Measurements from ENCODE around the gene NT5M. TPM values are rescaled to one million over a fixed set of nuclear protein-coding genes. Genes with fewer than 3 reads are reported as not detected.
"Not testable (repeated sequence)": the region's sequence is repeated elsewhere in the genome, so short reads cannot be mapped to it uniquely, and the experiment has no call there.

The NT5M gene
- total RNA-seq, 4 donors from 2014 or later: 1.5 TPM; not detected in 3

GRCh38 chr17:17297217-17297616 lies 6.0 kb upstream of the NT5M start:
- no peak for TF ChIP-seq POLR2A (IDR thresholded peaks at IDR 0.05)
- TF ChIP-seq CTCF (IDR thresholded peaks at IDR 0.05): no peak
- H3K27me3 ChIP-seq: no peaks in the 10 kb centered on the region
- H3K4me3 ChIP-seq: no peak overlapping the region
- no peak overlapping the region for H3K27ac ChIP-seq
- no peak for DNase-seq
- no peaks in the 10 kb centered on the region for H3K9me3 ChIP-seq
- H3K4me1 ChIP-seq: peaks cover 0 to 6% (median 3%) of the 10 kb centered on the region in 4 donors
- no peaks in the 10 kb centered on the region for H3K36me3 ChIP-seq

- no peaks in the 10 kb centered on the region for H3K36me3 ChIP-seq
- no peak for TF ChIP-seq CTCF (IDR thresholded peaks at IDR 0.05)
- H3K4me1 ChIP-seq: peaks cover 0 to 6% (median 3%) of the 10 kb centered on the region in 4 donors
- no peaks in the 10 kb centered on the region for H3K27me3 ChIP-seq
- no peak overlapping the region for H3K4me3 ChIP-seq
- no peak for DNase-seq
- H3K27ac ChIP-seq: no peak overlapping the region
- no peaks in the 10 kb centered on the region for H3K9me3 ChIP-seq
Observed at GRCh38 chr17:17298108-17298507, 5.1 kb upstream of the NT5M start.

- H3K4me3 ChIP-seq: peak overlapping the region; percentile 21 to 39 (median 37)
- peak overlapping the region in 3 of 4 donors; percentile 0 to 48 (median 45) for H3K27ac ChIP-seq
Observed at GRCh38 chr17:17300624-17301568, 2.3 kb upstream of the NT5M start.

DNA sequence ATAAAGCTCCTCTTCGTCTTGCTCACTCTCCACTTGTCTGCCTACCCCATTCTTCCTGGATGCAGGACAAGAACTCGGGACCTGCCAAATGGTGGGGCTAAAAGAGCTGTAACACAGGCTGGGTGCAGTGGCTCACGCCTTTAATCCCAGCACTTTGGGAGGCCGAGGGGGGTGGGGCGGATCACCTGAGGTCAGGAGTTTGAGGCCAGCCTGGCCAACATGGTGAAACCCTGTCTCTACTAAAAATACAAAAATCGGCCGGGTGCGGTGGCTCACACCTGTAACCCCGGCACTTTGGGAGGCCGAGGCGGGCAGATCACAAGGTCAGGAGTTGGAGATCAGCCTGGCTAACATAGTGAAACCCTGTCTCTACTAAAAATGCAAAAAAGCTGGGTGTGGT lies 1.5 kb upstream of the NT5M start:
- not testable (repeated sequence) for H3K27ac ChIP-seq, H3K36me3 ChIP-seq, H3K27me3 ChIP-seq, H3K4me3 ChIP-seq, H3K9me3 ChIP-seq, DNase-seq
- peaks cover 0 to 15% (median 6%) of the 10 kb centered on the region in 4 donors for H3K4me1 ChIP-seq

More at GRCh38 chr17:17300624-17301568, 2.3 kb upstream of the NT5M start:
- TF ChIP-seq CTCF (IDR thresholded peaks at IDR 0.05): no peak
- TF ChIP-seq POLR2A (IDR thresholded peaks at IDR 0.05): no peak
- no peaks in the 10 kb centered on the region for H3K27me3 ChIP-seq
- H3K9me3 ChIP-seq: no peaks in the 10 kb centered on the region
- DNase-seq: peak in 2 of 3 donors; percentile 37 to 68
- peaks cover 0 to 15% (median 6%) of the 10 kb centered on the region in 4 donors for H3K4me1 ChIP-seq
- no peaks in the 10 kb centered on the region for H3K36me3 ChIP-seq

GRCh38 chr17:17303847-17304490 lies 796 bp downstream of the NT5M start:
- TF ChIP-seq CTCF (IDR thresholded peaks at IDR 0.05) (no peak), POLR2A (IDR thresholded peaks at IDR 0.05) (no peak)
- H3K4me3 ChIP-seq: peak overlapping the region; percentile 35 to 79 (median 56)
- no peaks in the 10 kb centered on the region for H3K9me3 ChIP-seq
- no peaks in the 10 kb centered on the region for H3K27me3 ChIP-seq
- DNase-seq: no peak
- peaks cover 0 to 15% (median 6%) of the 10 kb centered on the region in 4 donors for H3K4me1 ChIP-seq
- peak overlapping the region; percentile 9 to 75 (median 62) for H3K27ac ChIP-seq
- H3K36me3 ChIP-seq: no peaks in the 10 kb centered on the region

- Histone ChIP-seq H3K27ac (peak overlapping the region in 3 of 4 donors; percentile 4 to 75 (median 32)), H3K4me1 (peaks cover 0 to 15% (median 6%) of the 10 kb centered on the region in 4 donors)
- peak in 1 of 3 donors; percentile 54 for DNase-seq
Observed at GRCh38 chr17:17304521-17304985, 1.4 kb downstream of the NT5M start.

More at GRCh38 chr17:17304521-17304985, 1.4 kb downstream of the NT5M start:
- no peak for TF ChIP-seq POLR2A (IDR thresholded peaks at IDR 0.05)
- no peak for TF ChIP-seq CTCF (IDR thresholded peaks at IDR 0.05)
- Histone ChIP-seq H3K4me3 (no peak overlapping the region), H3K27me3 (no peaks in the 10 kb centered on the region), H3K9me3 (no peaks in the 10 kb centered on the region), H3K36me3 (no peaks in the 10 kb centered on the region)

All from Peyer's patch (tissue), 4 donors.